Heart right ventricle (tissue), 16 donors: ENCODE measurements around the gene SYNE3. TPM values are rescaled to one million over a fixed set of nuclear protein-coding genes. Genes with fewer than 3 reads are reported as not detected.
A peak's percentile ranks its signal among the peaks of the same experiment; 100 is the strongest.

Experiments
- ATAC-seq, 8 donors: fragments of 200-7000 bp; cut with Tn5 transposase; one replicate each; pipeline ENCODE4 v1.9.1; 2020; ENCODE audit warnings: mild to moderate bottlenecking in 8 of 8, moderate library complexity in 8 of 8, moderate number of reproducible peaks in 1 of 8
- DNase-seq, 2 donors: peaks; one replicate each; pipeline ENCODE4 v3.0.0-alpha.2; 2020
- H3K27ac ChIP-seq, 10 donors: fragments of 200-600 bp; sonication (generic) in 2 of 10; one replicate each; pipeline versions ENCODE4 v1.5.0 to v1.8.0; 2020 to 2022; ENCODE audit warnings: mild to moderate bottlenecking in 3 of 10
- H3K27me3 ChIP-seq, 7 donors: fragments of 200-600 bp; one replicate each; pipeline ENCODE4 v1.8.0; 2021 to 2022; ENCODE audit warnings: mild to moderate bottlenecking in 2 of 7
- H3K36me3 ChIP-seq, 9 donors: fragments of 200-600 bp; sonication (generic) in 1 of 9; one replicate each; pipeline versions ENCODE4 v1.5.0 to v1.8.0; 2020 to 2022; ENCODE audit warnings: mild to moderate bottlenecking in 2 of 9
- H3K4me1 ChIP-seq, 9 donors: fragments of 200-600 bp; sonication (generic) in 1 of 9; one replicate each; pipeline versions ENCODE4 v1.5.0 to v1.8.0; 2020 to 2022; ENCODE audit warnings: mild to moderate bottlenecking in 4 of 9
- H3K4me3 ChIP-seq, 10 donors: fragments of 200-600 bp; sonication (generic) in 2 of 10; one replicate each; pipeline versions ENCODE4 v1.5.0 to v1.8.0; 2020 to 2022; ENCODE audit warnings: mild to moderate bottlenecking in 7 of 10, moderate library complexity in 2 of 10
- H3K9me3 ChIP-seq, 11 donors: fragments of 200-600 bp in 10 of 11; sonication (generic) in 2 of 11; one replicate each; pipeline versions ENCODE4 v1.5.0 to v1.8.0; 2013 to 2022; ENCODE audit warnings: mild to moderate bottlenecking in 2 of 11, control low read depth in 1 of 11, moderate library complexity in 1 of 11
- WGBS, 2 donors: extraction: QIAGEN DNeasy Blood & Tissue Kit; methylation state at CpG; one replicate each; pipeline ENCODE4 v1.1.7; 2013; ENCODE audit warnings: inconsistent platforms in 1 of 2; 5-methylcytosine and 5-hydroxymethylcytosine counted together
- intact Hi-C, 10 donors: fragments of 100-400 bp; cut with DNase I; formaldehyde crosslinking; loops; one replicate each; pipeline versions ENCODE4 v1.11.1 to v1.14.2; 2022
- polyA plus RNA-seq, 2 donors: library from polyadenylated mRNA; stranded (reverse); fragments of 200-250 nt; gene quantifications; one replicate each; pipeline ENCODE4 v1.2.3, GENCODE V29; 2013
- total RNA-seq, 10 donors: library from RNA; stranded (reverse); fragmentation: NEBNext Ultra II Directional in 3 of 10; extraction: Animal tissue kit (Norgen Biotek cat#: 25700) in 3 of 10; gene quantifications; one replicate each; pipeline versions ENCODE4 v1.2.1 to v1.2.4, GENCODE V29; 2021 to 2023
- TF ChIP-seq, protein P1 (sequence below), 9 donors: fragments of 200-600 bp; sonication (generic) in 2 of 9; IDR thresholded peaks; one replicate each; pipeline versions ENCODE4 v1.5.0 to v1.8.0; 2021 to 2022; ENCODE audit warnings: antibody characterized with exemption in 9 of 9, mild to moderate bottlenecking in 5 of 9, moderate library complexity in 1 of 9
- donor health status: Arrhythmogenic right ventricular cardiomyopathy.
- donor health status: ischemic (EF 13 %, LVEDD 7.1; RV severe dilation, severe dysfunction).
- donor health status: healthy with polysubstance abuse.
- donor health status: DM: no; HTN: yes; CAD: no.
- donor health status: DM: no; HTN: no; CAD: no.
- donor health status: ischemic (EF 25% LVEDD 6.9; RV normal size, moderate dysfunction).
- donor health status: ischemic (EF 25% LVEDD 5.7; RV mildly dilated, moderate dysfunction).
- donor health status: healthy.
- donor health status: DM: yes; HTN: yes; CAD: no.
- donor health status: Ischemic cardiomyopathy.
- donor health status: ischemic (EF 35%, LVEDD 5.7; RV mildly dilated, moderate dysfunction).
- donor health status: nonischemic (EF 11% LVEDD 7.7; RV severe dilation, severe dysfunction).
- donor health status: DM: yes; HTN: yes; CAD: no.
- donor health status: PGD.
- donor health status: ischemic (EF 29% LVEDD 5.4; RV normal size, mild dysfunction).
- donor health status: nonischemic (EF 23%, LVEDD 6.1; RV moderate dilation, normal function).

The SYNE3 gene
- total and polyA plus RNA-seq, 12 donors, result 1.5 to 15.4 (median 8.8) TPM

DNA sequence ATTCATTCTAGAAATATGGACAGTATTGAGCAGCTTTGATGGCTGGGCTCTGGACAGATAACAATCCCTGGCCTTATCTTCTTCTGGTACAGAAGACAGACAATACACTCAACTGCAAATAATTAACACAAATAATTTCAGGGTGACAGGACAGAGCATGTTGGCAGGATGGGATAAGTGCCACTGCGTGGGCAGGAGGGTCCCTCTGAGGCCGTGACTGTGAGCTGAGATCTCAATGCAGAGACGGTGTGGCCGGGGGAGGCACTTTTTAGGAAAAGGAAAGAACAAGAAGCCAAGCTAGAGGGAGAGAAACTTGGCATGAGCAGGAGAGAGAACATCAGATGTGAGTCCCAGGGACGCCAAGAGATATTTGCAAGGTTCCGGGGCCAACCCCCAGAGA is 8.1 kb downstream of the SYNE3 start:
- Histone ChIP-seq H3K27ac (peak overlapping the region in 7 of 10 donors; percentile 63 to 77 (median 69)), H3K9me3 (no peaks in the 10 kb centered on the region), H3K27me3 (no peaks in the 10 kb centered on the region), H3K4me3 (no peak overlapping the region), H3K4me1 (peaks cover 20 to 82% (median 49%) of the 10 kb centered on the region in 9 donors), H3K36me3 (peaks cover 0 to 15% (median 0%) of the 10 kb centered on the region in 9 donors)
- ATAC-seq, result no peak
- WGBS, 2 donors, result 82 to 84% methylated on average over 6 of the region's 6 CpGs
- TF ChIP-seq, protein P1, sequence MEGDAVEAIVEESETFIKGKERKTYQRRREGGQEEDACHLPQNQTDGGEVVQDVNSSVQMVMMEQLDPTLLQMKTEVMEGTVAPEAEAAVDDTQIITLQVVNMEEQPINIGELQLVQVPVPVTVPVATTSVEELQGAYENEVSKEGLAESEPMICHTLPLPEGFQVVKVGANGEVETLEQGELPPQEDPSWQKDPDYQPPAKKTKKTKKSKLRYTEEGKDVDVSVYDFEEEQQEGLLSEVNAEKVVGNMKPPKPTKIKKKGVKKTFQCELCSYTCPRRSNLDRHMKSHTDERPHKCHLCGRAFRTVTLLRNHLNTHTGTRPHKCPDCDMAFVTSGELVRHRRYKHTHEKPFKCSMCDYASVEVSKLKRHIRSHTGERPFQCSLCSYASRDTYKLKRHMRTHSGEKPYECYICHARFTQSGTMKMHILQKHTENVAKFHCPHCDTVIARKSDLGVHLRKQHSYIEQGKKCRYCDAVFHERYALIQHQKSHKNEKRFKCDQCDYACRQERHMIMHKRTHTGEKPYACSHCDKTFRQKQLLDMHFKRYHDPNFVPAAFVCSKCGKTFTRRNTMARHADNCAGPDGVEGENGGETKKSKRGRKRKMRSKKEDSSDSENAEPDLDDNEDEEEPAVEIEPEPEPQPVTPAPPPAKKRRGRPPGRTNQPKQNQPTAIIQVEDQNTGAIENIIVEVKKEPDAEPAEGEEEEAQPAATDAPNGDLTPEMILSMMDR (IDR thresholded peaks at IDR 0.05), result no peak
- intact Hi-C loops, result no loop called here
- DNase-seq, result no peak

DNA sequence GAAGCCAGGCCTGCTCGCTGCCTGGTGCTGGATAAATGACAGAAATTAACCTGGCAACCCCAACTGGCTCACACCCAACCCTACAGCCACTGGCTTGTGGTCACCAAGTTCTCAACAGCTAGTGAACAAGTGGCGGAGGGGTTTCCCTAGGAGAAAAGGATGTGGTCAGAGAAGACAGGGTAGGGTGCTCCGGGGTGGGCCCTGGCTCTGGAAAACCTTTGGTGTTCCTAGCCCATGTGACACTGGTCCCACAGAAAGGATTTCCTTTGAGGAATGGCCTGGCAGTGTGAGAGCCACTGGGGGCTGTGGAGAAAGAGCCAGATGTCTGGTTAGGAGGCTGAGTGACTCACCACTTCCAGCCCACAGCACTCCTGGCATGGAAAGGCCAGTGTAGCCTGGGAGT is 8.7 kb downstream of the SYNE3 start:
- Histone ChIP-seq H3K27me3 (no peaks in the 10 kb centered on the region), H3K4me3 (no peak overlapping the region), H3K4me1 (peaks cover 20 to 78% (median 46%) of the 10 kb centered on the region in 9 donors), H3K9me3 (no peaks in the 10 kb centered on the region), H3K27ac (peak overlapping the region in 9 of 10 donors; percentile 49 to 77 (median 65)), H3K36me3 (peaks cover 0 to 15% (median 0%) of the 10 kb centered on the region in 9 donors)
- peak; percentile 16 to 71 (median 54) for ATAC-seq
- 48 to 64% methylated on average over 3 of the region's 3 CpGs for WGBS, 2 donors
- DNase-seq, result no peak
- intact Hi-C loops, result no loop called here
- TF ChIP-seq, protein P1 (IDR thresholded peaks at IDR 0.05), result no peak

DNA sequence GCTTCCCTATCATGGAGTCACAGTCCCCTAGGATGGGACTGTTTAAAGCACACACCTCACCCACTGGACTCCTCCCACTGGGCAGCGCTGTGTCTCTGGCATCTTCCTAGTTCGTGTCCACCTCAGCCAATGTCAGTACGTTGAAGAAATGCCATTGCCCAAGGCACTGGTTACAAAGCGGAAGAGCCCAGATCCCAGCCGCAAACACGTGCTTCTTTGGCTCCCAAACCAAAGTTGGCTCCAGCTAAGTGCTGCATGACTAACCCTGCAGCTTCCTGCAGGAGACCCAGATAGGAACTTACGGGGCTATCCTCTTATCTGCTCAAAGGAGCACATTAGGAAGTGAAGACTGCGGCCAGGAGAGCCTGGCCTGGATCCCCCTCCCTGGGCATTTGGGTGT is 9.3 kb downstream of the SYNE3 start:
- intact Hi-C loops, result no loop called here
- Histone ChIP-seq H3K36me3 (peaks cover 0 to 14% (median 0%) of the 10 kb centered on the region in 9 donors), H3K4me3 (no peak overlapping the region), H3K9me3 (no peaks in the 10 kb centered on the region), H3K4me1 (peaks cover 20 to 83% (median 46%) of the 10 kb centered on the region in 9 donors), H3K27me3 (no peaks in the 10 kb centered on the region), H3K27ac (peak overlapping the region in 9 of 10 donors; percentile 49 to 77 (median 65))
- TF ChIP-seq, protein P1 (IDR thresholded peaks at IDR 0.05), result no peak
- ATAC-seq (peak; percentile 86 to 93 (median 91)), DNase-seq (peak; percentile 54 to 75)
- 18 to 32% methylated on average over 8 of the region's 8 CpGs for WGBS, 2 donors

DNA sequence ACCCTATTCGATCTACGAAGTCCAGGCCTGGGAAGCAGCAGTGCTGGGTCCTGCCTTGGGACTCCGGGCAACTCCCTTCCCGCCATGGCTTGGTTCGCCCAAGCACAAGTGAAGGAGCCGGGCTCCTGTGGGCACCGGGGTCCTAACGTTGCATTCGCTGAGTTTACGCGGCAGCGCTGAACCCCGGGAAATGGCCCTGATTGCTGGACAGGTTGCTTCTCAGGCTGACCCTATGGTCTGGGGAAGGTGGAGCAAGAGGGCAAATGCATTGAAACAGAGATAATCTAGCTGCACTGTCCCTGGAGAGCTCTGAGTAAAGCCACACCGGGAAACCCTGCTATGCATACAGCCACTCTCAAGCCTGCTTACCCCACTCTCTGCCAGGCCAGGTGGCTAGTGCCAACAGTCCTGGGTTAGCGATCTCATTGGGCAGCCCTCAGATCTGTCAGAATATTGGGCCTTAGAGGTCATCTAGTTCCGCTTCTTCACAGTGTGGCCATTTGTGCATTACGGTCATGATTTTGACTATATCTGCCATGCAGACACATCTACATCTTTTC is 11.3 kb downstream of the SYNE3 start:
- DNase-seq (no peak), ATAC-seq (no peak)
- Histone ChIP-seq H3K9me3 (no peaks in the 10 kb centered on the region), H3K4me1 (peaks cover 22 to 92% (median 58%) of the 10 kb centered on the region in 9 donors), H3K27me3 (no peaks in the 10 kb centered on the region), H3K36me3 (peaks cover 0 to 20% (median 0%) of the 10 kb centered on the region in 9 donors), H3K27ac (peak overlapping the region in 4 of 10 donors; percentile 12 to 63 (median 30)), H3K4me3 (no peak overlapping the region)
- intact Hi-C loops, result no loop called here
- 87 to 90% methylated on average over 17 of the region's 17 CpGs for WGBS, 2 donors
- TF ChIP-seq, protein P1 (IDR thresholded peaks at IDR 0.05), result no peak
